HG02610 (cell line): Measurements from ENCODE around the gene CADPS2.

ENCODE experiments used
- ATAC-seq: cut with Tn5 transposase; IDR thresholded peaks from one replicate; pipeline ENCODE4 v1.9.1; 2021; ENCODE audit warnings: mild to moderate bottlenecking, moderate library complexity; ENCODE audit not compliant: unreplicated experiment

CADPS2 gene

DNA sequence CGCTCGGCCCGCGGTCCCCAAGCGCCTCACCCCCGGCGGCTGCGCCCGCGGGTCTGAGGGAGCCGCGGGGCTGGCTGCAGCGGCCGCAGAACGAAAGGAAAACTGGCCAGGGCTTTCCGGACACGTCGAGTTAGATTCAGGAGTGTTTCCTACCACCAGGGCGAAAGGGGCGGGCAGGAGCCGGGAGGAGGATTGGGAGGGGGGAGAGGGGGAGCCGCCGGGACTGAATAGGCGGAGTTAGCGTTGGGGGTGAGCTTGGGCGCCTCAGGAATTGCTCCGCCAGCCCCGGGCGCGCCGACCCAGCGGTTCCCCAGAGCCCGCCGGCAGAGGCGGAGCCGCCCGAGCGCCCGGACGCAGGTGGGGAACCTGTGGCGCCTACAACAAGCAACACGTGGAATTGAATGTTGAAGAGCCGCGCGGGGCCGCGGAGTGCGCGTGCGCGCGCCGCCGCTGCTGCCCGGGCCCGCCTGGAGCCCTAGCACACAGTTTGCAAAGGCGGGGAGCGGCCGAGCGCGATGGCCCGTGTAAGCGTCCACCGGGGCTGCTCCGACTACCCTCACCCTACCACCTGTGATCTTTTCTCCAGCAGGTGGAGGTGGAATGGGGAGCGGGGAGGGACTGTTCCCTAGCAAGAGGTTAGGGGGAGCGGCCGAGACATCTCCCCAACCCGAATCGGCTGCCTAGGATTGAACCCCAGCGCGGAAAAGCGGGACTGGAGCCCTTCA is at the start of gene CADPS2:
Gene CADPS2 (minus strand): TSS at position 104 of the 725 bp plus-strand sequence. CDS start 123 bp downstream, outside the sequence.
- ATAC-seq: peak; percentile 67

DNA sequence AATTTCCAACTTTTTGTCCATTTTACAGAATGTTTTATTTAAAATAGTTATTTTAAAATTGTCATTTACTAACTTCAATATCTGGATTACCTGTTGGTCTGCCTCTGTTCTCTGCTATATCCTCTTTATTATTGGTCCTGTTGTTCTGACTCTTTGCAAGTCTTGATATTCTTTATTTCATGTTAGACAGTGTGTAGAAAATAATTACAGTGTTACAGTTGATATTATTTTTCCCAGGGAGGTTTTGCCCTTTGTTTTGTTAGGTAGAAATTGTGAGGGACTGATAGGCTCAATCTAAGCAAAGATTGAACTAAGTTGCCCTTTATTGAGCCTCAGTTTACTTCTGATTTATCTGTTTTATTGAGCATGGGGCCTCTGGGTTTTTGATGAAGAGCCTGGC is 49.4 kb upstream of the CADPS2 start:
- no peak for ATAC-seq

- no peak for ATAC-seq
Observed at GRCh38 chr7:122919643-122920181, 33.5 kb upstream of the CADPS2 start.

DNA sequence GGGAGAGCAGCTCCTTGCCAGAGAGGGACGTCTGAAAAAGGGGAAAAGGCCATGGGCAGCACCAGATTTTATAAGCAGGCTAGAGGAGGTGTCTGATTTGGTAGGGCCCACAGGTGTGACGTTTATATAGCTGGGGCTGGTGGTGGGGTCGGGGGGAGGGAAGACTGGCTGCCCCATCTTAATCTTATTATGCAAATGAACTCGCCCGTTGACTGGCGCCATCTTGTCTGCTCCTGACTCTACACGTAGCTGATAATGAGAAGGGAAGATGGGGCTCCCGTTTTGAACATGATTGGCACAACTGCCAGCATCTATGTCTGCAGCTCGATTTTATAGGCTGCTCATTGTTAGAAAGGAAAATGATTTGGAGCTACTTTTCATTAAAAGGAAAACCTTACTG is 28.6 kb upstream of the CADPS2 start:
- no peak for ATAC-seq

GRCh38 chr7:122913608-122914007 is 27.3 kb upstream of the CADPS2 start:
- no peak for ATAC-seq

DNA sequence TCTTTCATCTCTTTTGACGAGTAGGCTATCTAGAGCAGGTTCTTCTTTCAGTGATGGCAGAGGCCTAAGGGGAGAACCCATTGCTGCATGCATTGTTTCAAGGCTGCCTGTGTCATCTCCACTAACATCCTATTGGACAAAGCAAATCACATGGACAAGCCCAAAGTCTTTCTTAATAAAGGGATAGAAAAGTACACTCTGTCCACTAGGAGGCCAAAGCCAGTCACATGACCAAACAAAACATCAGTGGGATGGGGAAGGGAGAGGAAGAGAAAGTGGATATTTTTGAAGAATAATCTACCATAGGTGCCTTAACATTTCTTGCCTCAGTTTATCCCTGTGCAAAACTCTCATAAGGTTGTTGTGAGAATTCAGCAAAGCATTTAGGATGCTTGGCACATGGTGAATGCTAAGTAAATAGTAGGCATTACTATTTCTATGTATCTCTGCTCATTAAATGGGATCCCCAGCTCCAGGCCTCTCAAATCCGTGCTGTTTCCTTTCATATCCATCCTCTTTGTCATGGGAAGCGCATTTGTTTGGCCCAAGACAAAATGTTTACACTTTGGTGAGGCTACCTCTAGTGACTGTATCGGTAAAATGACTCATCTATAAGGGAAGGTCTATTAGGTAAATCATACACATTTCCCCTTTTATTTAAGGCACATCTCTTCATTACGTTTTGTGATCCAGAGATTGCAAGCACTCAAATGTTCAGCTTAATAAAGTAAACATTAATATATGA is 16.7 kb upstream of the CADPS2 start:
- no peak for ATAC-seq

GRCh38 chr7:122901250-122901649 is 15.0 kb upstream of the CADPS2 start:
- ATAC-seq: no peak

DNA sequence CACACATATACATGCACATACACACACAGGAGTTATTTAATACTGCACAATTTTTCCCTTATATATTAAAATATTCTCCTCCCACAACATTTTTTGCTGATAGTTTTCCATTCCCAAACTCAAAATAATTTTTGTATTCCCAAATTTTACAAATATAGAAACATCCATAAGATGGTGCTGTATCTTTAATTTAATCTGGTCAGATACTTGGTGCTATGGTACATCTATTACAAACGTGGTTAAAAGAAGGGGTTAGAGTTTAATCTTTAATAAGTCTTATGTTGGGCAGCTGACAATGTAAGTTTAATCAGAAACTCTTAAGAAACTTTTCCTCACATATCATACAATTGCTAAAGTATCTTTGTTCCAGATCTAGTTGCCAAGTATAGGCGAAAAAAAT is 10.2 kb upstream of the CADPS2 start:
- no peak for ATAC-seq

- no peak for ATAC-seq
Observed at GRCh38 chr7:122893486-122893885, 7.2 kb upstream of the CADPS2 start.

- no peak for ATAC-seq
Observed at GRCh38 chr7:122889116-122889515, 2.9 kb upstream of the CADPS2 start.

DNA sequence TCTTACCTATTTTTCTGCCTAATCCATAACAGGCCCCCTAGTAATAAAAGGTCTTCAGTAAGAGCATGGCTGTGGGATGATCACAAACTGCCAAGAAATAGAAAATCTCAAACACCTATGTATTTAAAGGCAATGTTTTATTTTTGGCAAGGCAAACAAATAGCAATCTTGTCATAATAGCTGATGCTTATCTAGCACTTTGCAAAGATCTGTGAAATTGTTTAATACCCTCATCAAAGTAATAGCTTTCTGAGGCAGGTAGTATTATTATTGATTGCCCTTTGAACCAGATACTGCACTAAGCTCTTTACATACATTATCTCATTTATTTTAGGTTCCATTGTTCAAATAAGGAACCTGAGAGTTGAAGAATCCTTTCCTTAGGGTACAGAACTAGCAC is 1.6 kb upstream of the CADPS2 start:
- no peak for ATAC-seq

GRCh38 chr7:122887198-122887597 is 938 bp upstream of the CADPS2 start:
- no peak for ATAC-seq

DNA sequence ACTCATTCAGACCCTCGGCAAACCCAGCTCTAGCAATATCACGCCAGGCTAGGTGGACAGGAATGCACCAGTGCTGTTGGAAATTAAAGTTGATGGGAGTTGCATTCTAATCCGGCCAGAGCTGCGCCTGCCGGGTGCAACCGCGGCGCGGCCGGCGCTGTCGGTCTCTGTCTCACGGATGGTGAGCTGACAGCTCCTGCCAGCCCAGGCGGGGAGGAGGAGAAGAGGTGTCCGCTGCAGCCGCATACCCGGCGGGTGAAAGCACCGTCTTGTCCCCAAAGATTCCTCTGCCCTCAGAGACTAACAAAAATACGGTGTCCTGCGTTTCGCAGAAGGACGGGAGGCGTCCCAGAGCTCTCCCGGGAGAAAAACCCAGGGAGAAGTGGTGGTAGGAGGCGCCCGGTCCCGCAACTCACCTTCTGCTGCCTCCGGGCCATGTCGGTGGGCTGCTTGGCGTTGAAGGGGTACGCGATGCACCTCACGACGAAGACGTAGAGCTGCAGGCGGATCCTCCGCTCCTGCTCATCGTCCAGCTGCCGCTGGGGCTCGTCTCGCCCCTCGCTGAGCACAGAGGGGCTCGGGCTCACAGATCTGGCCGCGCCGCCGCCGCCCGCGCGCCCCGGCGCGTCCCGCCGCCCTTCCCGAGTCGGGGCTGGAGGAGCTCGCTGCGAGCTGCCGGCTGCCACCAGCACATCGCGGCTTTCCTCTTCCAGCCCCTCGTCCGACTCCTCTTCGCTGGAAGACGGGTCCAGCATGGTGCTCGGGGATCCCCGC is 490 bp downstream of the CADPS2 start:
- peak; percentile 18 for ATAC-seq

DNA sequence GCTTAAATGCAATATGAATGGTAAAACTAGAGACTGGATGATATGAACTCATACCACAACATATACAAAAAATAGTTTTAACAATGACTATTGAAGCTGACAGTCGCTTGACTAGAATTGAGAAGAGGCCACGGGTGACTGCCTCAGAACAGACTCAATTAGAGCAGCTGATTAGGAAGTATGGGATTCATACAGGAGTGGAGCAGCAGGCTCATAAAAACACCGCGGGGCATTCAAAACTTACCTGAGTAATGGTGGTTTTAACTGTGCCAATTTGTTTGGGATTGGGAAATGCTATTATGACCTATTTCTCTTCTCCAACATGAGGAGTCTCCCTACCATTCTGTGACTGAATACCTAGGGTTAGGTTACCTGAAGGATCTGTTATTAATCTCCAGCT is 2.1 kb downstream of the CADPS2 start:
- ATAC-seq: no peak

DNA sequence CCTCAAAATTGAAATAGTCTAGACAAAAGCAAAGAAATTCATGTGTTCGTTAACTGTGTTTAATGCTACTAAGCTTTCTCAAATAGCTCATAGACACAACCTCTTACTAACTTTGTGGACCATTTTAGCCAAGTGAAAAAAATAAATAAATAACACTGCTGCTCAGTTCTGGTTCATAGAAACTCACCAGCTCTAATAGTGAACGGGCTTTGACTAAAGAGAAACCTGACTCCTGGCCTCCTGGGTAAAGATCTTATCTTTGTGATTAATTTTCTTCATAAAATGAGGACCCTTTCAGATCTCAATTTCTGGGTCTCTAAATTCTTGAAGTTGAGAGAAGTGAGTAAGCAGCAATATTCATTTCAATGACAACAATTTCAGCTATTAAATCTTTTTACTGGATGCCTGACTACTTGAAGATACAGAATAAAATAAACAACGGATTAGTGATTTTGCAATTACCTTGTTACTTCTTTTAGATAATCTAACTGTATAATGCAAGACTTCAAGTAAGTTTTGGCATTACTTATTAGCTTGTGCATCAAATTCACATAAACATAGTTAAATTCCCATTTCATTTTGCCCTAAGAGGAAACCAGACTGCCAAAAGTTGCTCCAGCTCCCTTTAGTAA is 3.1 kb downstream of the CADPS2 start:
- no peak for ATAC-seq

- ATAC-seq: no peak
Observed at GRCh38 chr7:122881324-122881723, 4.9 kb downstream of the CADPS2 start.

DNA sequence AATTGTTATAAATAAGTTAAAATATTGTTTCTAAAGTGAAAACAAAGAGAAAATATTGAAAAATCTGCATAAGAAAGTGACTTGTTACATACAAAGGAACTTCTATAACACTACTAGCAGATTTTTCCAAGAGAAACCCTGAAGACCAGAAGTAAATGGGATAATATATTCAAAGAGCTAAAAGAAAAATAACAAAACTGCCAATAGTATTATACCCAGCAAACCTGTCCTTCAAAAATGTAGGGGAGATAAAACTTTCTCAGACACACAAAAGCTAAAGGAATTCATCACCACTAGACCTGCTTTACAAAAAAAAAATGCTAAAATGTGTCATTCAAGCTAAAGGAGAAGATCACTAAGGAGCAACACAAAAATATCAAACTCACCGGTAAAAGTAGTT is 17.0 kb downstream of the CADPS2 start:
- no peak for ATAC-seq

DNA sequence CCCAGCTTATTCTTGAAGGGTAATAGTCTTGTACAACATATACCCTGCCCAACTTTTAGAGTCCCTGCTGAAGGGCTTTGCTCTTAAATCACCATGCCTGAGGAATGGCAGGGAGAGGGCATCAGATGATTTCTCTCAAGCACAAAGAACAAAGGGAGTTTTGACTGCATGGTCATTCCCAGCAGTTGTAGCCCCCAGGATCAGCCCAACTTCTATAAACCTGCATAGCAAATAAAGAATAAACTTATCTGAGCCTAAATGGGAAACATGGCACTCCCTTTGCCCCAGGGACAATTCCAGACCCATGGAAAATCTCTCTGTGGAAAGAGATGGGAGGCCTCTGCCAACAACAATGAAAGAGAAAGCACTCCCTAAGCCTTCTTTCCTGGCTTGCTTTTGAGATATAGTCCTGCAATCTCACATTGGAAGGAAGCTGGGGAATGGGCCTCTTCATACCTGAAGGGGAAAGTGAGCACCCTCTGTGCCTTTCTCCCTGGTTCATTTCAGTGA is 18.7 kb downstream of the CADPS2 start:
- no peak for ATAC-seq

DNA sequence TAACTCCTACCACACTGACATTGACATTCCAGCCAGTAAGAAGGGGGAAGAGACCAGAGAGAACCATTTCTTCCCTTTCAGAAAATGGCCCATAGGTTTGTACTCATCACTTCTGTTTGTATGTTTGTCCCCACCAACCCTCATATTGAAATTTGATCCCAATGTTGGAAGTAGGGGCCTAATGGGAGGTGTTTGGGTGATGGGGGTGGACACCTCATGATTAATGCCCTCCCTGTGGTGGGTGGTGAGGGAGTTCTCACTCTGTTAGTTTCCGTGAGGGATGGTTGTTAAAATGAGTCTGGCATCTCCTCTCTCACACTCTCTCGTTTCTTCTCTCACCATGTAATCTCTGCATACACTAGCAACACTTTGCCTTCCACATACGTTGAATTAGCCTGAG is 21.4 kb downstream of the CADPS2 start:
- ATAC-seq: no peak

GRCh38 chr7:122864016-122864415 is 22.2 kb downstream of the CADPS2 start:
- no peak for ATAC-seq

DNA sequence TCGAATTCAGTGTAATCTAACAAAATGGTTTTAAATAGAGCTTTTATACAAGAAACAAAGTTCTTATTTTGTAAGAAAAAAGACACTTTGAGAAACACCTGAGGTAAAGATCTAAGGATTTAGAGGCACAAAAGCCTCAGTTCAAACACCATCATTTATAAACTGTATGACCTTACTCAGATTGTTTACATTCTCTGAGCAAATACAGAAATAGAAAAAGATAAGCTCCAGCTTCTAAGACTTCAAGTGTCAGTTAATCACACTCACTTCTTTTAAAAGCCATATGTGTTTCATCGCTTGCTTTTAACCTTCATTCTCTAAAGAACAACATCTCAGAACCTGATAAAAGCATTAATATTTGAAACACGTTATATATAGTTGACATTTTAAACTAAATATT is 27.9 kb downstream of the CADPS2 start:
- ATAC-seq: no peak
